HCT116 (cell line): ENCODE data around the gene EXOSC3.

ENCODE experiments used
- EZH2phosphoT487 ChIP-seq: fragments of 200-600 bp; IDR thresholded peaks from 2 replicates; pipeline ENCODE4 v1.6.1; 2018; ENCODE audit warnings: antibody characterized with exemption, borderline replicate concordance
- FOSL1 ChIP-seq: IDR thresholded peaks from 2 replicates; pipeline ENCODE4 v1.6.1; 2012; ENCODE audit warnings: low read depth
- POLR2A ChIP-seq: IDR thresholded peaks from 2 replicates; pipeline ENCODE4 v1.7.0; 2011; ENCODE audit warnings: borderline replicate concordance; ENCODE audit not compliant: insufficient read depth, insufficient read length; ENCODE audit errors: extremely low read depth
- REST ChIP-seq: IDR thresholded peaks from 2 replicates; pipeline ENCODE4 v1.6.1; 2012; ENCODE audit warnings: low read depth
- SIN3A ChIP-seq: IDR thresholded peaks from 2 replicates; pipeline ENCODE4 v1.6.1; 2012; ENCODE audit warnings: low read depth
- TF ChIP-seq, protein P1 (sequence below), 3 experiments: fragments of 200-600 bp in 1 of 3; sonication (generic) in 1 of 3; IDR thresholded peaks in 2 of 3; conservative IDR thresholded peaks in 1 of 3; 2 replicates each; pipeline ENCODE4 v1.5.1; 2012 to 2017; ENCODE audit warnings: low read depth in 2 of 3, low read length in 2 of 3, antibody characterized with exemption in 1 of 3, borderline replicate concordance in 1 of 3, control low read depth in 1 of 3, mild to moderate bottlenecking in 1 of 3, mixed read lengths in 1 of 3, mixed run types in 1 of 3, moderate library complexity in 1 of 3; ENCODE audit not compliant: insufficient read depth in 1 of 3

- TF ChIP-seq, protein P1, sequence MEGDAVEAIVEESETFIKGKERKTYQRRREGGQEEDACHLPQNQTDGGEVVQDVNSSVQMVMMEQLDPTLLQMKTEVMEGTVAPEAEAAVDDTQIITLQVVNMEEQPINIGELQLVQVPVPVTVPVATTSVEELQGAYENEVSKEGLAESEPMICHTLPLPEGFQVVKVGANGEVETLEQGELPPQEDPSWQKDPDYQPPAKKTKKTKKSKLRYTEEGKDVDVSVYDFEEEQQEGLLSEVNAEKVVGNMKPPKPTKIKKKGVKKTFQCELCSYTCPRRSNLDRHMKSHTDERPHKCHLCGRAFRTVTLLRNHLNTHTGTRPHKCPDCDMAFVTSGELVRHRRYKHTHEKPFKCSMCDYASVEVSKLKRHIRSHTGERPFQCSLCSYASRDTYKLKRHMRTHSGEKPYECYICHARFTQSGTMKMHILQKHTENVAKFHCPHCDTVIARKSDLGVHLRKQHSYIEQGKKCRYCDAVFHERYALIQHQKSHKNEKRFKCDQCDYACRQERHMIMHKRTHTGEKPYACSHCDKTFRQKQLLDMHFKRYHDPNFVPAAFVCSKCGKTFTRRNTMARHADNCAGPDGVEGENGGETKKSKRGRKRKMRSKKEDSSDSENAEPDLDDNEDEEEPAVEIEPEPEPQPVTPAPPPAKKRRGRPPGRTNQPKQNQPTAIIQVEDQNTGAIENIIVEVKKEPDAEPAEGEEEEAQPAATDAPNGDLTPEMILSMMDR (IDR thresholded peaks at IDR 0.05 in 2 of 3, conservative IDR thresholded peaks at IDR 0.05 in 1 of 3; ENCODE audit: borderline replicate concordance in 1 of 3, insufficient read depth in 1 of 3, low read depth in 2 of 3, low read length in 2 of 3), result no peak
- TF ChIP-seq SIN3A (no peak), POLR2A (no peak), REST (no peak), FOSL1 (no peak), EZH2phosphoT487 (no peak)
Measured at GRCh38 chr9:37730839-37731238, 54.0 kb downstream of the EXOSC3 start.
